GM12801 (cell line): ENCODE results near the gene OR2J2.

Experiments
- CTCF ChIP-seq: IDR thresholded peaks from one replicate; pipeline ENCODE4 v1.5.1; 2011; ENCODE audit warnings: control low read depth; ENCODE audit not compliant: insufficient read length; ENCODE audit errors: extremely low read depth

Gene OR2J2

GRCh38 chr6:29216528-29216927, 45.8 kb downstream of the OR2J2 start:
- TF ChIP-seq CTCF = no peak
